ENCODE measurements around the gene CLSTN2. TPM values are rescaled to one million over a fixed set of nuclear protein-coding genes. Genes with fewer than 3 reads are reported as not detected.

Gene CLSTN2
- polyA plus RNA-seq, 2 donors: 0.20 TPM

- 79 to 81% methylated on average over 2 of the region's 2 CpGs for WGBS, 2 donors
- Histone ChIP-seq H3K27me3 (ENCODE audit: control insufficient read depth in 1 of 2, insufficient read depth in 2 of 2, low read length in 2 of 2) (no peaks in the 10 kb centered on the region), H3K27ac (ENCODE audit: low read depth in 2 of 2, low read length in 1 of 2) (no peak overlapping the region), H3K4me1 (ENCODE audit: control insufficient read depth in 2 of 2, insufficient read depth in 2 of 2, low read length in 1 of 2) (no peaks in the 10 kb centered on the region), H3K36me3 (ENCODE audit: control insufficient read depth in 2 of 2, insufficient read depth in 2 of 2, low read length in 1 of 2) (no peaks in the 10 kb centered on the region), H3K4me3 (ENCODE audit: low read depth in 1 of 2, low read length in 2 of 2) (no peak overlapping the region), H3K9me3 (ENCODE audit: control insufficient read depth in 2 of 2, insufficient read depth in 1 of 2, low read depth in 1 of 2, low read length in 1 of 2) (no peaks in the 10 kb centered on the region)
These were observed 229.2 kb downstream of the CLSTN2 start for GRCh38 chr3:140164156-140164555.

- 62 to 72% methylated on average over 7 of the region's 7 CpGs for WGBS, 2 donors
- Histone ChIP-seq H3K9me3 (ENCODE audit: control insufficient read depth in 2 of 2, insufficient read depth in 1 of 2, low read depth in 1 of 2, low read length in 1 of 2) (no peaks in the 10 kb centered on the region), H3K27me3 (ENCODE audit: control insufficient read depth in 1 of 2, insufficient read depth in 2 of 2, low read length in 2 of 2) (no peaks in the 10 kb centered on the region), H3K36me3 (ENCODE audit: control insufficient read depth in 2 of 2, insufficient read depth in 2 of 2, low read length in 1 of 2) (no peaks in the 10 kb centered on the region), H3K4me1 (ENCODE audit: control insufficient read depth in 2 of 2, insufficient read depth in 2 of 2, low read length in 1 of 2) (no peaks in the 10 kb centered on the region), H3K4me3 (ENCODE audit: low read depth in 1 of 2, low read length in 2 of 2) (no peak overlapping the region), H3K27ac (ENCODE audit: low read depth in 2 of 2, low read length in 1 of 2) (no peak overlapping the region)
These were observed 230.1 kb downstream of the CLSTN2 start for GRCh38 chr3:140164922-140165590.

GRCh38 chr3:140165781-140166180 lies 230.8 kb downstream of the CLSTN2 start:
- no peaks in the 10 kb centered on the region for H3K4me1 ChIP-seq (ENCODE audit: control insufficient read depth in 2 of 2, insufficient read depth in 2 of 2, low read length in 1 of 2)
- no peaks in the 10 kb centered on the region for H3K36me3 ChIP-seq (ENCODE audit: control insufficient read depth in 2 of 2, insufficient read depth in 2 of 2, low read length in 1 of 2)
- H3K9me3 ChIP-seq (ENCODE audit: control insufficient read depth in 2 of 2, insufficient read depth in 1 of 2, low read depth in 1 of 2, low read length in 1 of 2): no peaks in the 10 kb centered on the region
- no peak overlapping the region for H3K27ac ChIP-seq (ENCODE audit: low read depth in 2 of 2, low read length in 1 of 2)
- no peaks in the 10 kb centered on the region for H3K27me3 ChIP-seq (ENCODE audit: control insufficient read depth in 1 of 2, insufficient read depth in 2 of 2, low read length in 2 of 2)
- H3K4me3 ChIP-seq (ENCODE audit: low read depth in 1 of 2, low read length in 2 of 2): no peak overlapping the region

GRCh38 chr3:140166861-140167599 lies 232.0 kb downstream of the CLSTN2 start:
- no peak overlapping the region for H3K4me3 ChIP-seq (ENCODE audit: low read depth in 1 of 2, low read length in 2 of 2)
- H3K27ac ChIP-seq (ENCODE audit: low read depth in 2 of 2, low read length in 1 of 2): no peak overlapping the region
- 51 to 65% methylated on average over 5 of the region's 5 CpGs for WGBS, 2 donors
- H3K4me1 ChIP-seq (ENCODE audit: control insufficient read depth in 2 of 2, insufficient read depth in 2 of 2, low read length in 1 of 2): no peaks in the 10 kb centered on the region
- H3K27me3 ChIP-seq (ENCODE audit: control insufficient read depth in 1 of 2, insufficient read depth in 2 of 2, low read length in 2 of 2): no peaks in the 10 kb centered on the region
- no peaks in the 10 kb centered on the region for H3K9me3 ChIP-seq (ENCODE audit: control insufficient read depth in 2 of 2, insufficient read depth in 1 of 2, low read depth in 1 of 2, low read length in 1 of 2)
- H3K36me3 ChIP-seq (ENCODE audit: control insufficient read depth in 2 of 2, insufficient read depth in 2 of 2, low read length in 1 of 2): no peaks in the 10 kb centered on the region

GRCh38 chr3:140167600-140168281 lies 232.8 kb downstream of the CLSTN2 start:
- no peak overlapping the region for H3K4me3 ChIP-seq (ENCODE audit: low read depth in 1 of 2, low read length in 2 of 2)
- 71 to 83% methylated on average over 5 of the region's 5 CpGs for whole genome bisulfite sequencing, 2 donors
- H3K36me3 ChIP-seq (ENCODE audit: control insufficient read depth in 2 of 2, insufficient read depth in 2 of 2, low read length in 1 of 2): no peaks in the 10 kb centered on the region
- no peaks in the 10 kb centered on the region for H3K4me1 ChIP-seq (ENCODE audit: control insufficient read depth in 2 of 2, insufficient read depth in 2 of 2, low read length in 1 of 2)
- H3K9me3 ChIP-seq (ENCODE audit: control insufficient read depth in 2 of 2, insufficient read depth in 1 of 2, low read depth in 1 of 2, low read length in 1 of 2): no peaks in the 10 kb centered on the region
- H3K27ac ChIP-seq (ENCODE audit: low read depth in 2 of 2, low read length in 1 of 2): no peak overlapping the region
- no peaks in the 10 kb centered on the region for H3K27me3 ChIP-seq (ENCODE audit: control insufficient read depth in 1 of 2, insufficient read depth in 2 of 2, low read length in 2 of 2)

- Histone ChIP-seq H3K4me1 (ENCODE audit: control insufficient read depth in 2 of 2, insufficient read depth in 2 of 2, low read length in 1 of 2) (no peaks in the 10 kb centered on the region), H3K4me3 (ENCODE audit: low read depth in 1 of 2, low read length in 2 of 2) (no peak overlapping the region), H3K36me3 (ENCODE audit: control insufficient read depth in 2 of 2, insufficient read depth in 2 of 2, low read length in 1 of 2) (no peaks in the 10 kb centered on the region), H3K9me3 (ENCODE audit: control insufficient read depth in 2 of 2, insufficient read depth in 1 of 2, low read depth in 1 of 2, low read length in 1 of 2) (no peaks in the 10 kb centered on the region), H3K27me3 (ENCODE audit: control insufficient read depth in 1 of 2, insufficient read depth in 2 of 2, low read length in 2 of 2) (no peaks in the 10 kb centered on the region), H3K27ac (ENCODE audit: low read depth in 2 of 2, low read length in 1 of 2) (no peak overlapping the region)
- WGBS, 2 donors: 70 to 75% methylated on average over 1 of the region's 1 CpG
These were observed 235.6 kb downstream of the CLSTN2 start for GRCh38 chr3:140170612-140171011.

GRCh38 chr3:140176526-140176925 lies 241.5 kb downstream of the CLSTN2 start:
- H3K9me3 ChIP-seq (ENCODE audit: control insufficient read depth in 2 of 2, insufficient read depth in 1 of 2, low read depth in 1 of 2, low read length in 1 of 2): no peaks in the 10 kb centered on the region
- no peak overlapping the region for H3K27ac ChIP-seq (ENCODE audit: low read depth in 2 of 2, low read length in 1 of 2)
- no peaks in the 10 kb centered on the region for H3K36me3 ChIP-seq (ENCODE audit: control insufficient read depth in 2 of 2, insufficient read depth in 2 of 2, low read length in 1 of 2)
- H3K4me1 ChIP-seq (ENCODE audit: control insufficient read depth in 2 of 2, insufficient read depth in 2 of 2, low read length in 1 of 2): no peaks in the 10 kb centered on the region
- no peak overlapping the region for H3K4me3 ChIP-seq (ENCODE audit: low read depth in 1 of 2, low read length in 2 of 2)
- H3K27me3 ChIP-seq (ENCODE audit: control insufficient read depth in 1 of 2, insufficient read depth in 2 of 2, low read length in 2 of 2): no peaks in the 10 kb centered on the region
- WGBS, 2 donors: 58 to 59% methylated on average over 4 of the region's 4 CpGs

- Histone ChIP-seq H3K9me3 (ENCODE audit: control insufficient read depth in 2 of 2, insufficient read depth in 1 of 2, low read depth in 1 of 2, low read length in 1 of 2) (no peaks in the 10 kb centered on the region), H3K27ac (ENCODE audit: low read depth in 2 of 2, low read length in 1 of 2) (no peak overlapping the region), H3K4me1 (ENCODE audit: control insufficient read depth in 2 of 2, insufficient read depth in 2 of 2, low read length in 1 of 2) (no peaks in the 10 kb centered on the region), H3K36me3 (ENCODE audit: control insufficient read depth in 2 of 2, insufficient read depth in 2 of 2, low read length in 1 of 2) (no peaks in the 10 kb centered on the region), H3K27me3 (ENCODE audit: control insufficient read depth in 1 of 2, insufficient read depth in 2 of 2, low read length in 2 of 2) (no peaks in the 10 kb centered on the region), H3K4me3 (ENCODE audit: low read depth in 1 of 2, low read length in 2 of 2) (no peak overlapping the region)
- WGBS, 2 donors: 73 to 79% methylated on average over 3 of the region's 3 CpGs
These were observed 243.0 kb downstream of the CLSTN2 start for GRCh38 chr3:140177943-140178342.

GRCh38 chr3:140178482-140178881 lies 243.5 kb downstream of the CLSTN2 start:
- H3K4me1 ChIP-seq (ENCODE audit: control insufficient read depth in 2 of 2, insufficient read depth in 2 of 2, low read length in 1 of 2): no peaks in the 10 kb centered on the region
- H3K4me3 ChIP-seq (ENCODE audit: low read depth in 1 of 2, low read length in 2 of 2): no peak overlapping the region
- WGBS, 2 donors: 83 to 86% methylated on average over 5 of the region's 5 CpGs
- H3K9me3 ChIP-seq (ENCODE audit: control insufficient read depth in 2 of 2, insufficient read depth in 1 of 2, low read depth in 1 of 2, low read length in 1 of 2): no peaks in the 10 kb centered on the region
- no peaks in the 10 kb centered on the region for H3K27me3 ChIP-seq (ENCODE audit: control insufficient read depth in 1 of 2, insufficient read depth in 2 of 2, low read length in 2 of 2)
- H3K27ac ChIP-seq (ENCODE audit: low read depth in 2 of 2, low read length in 1 of 2): no peak overlapping the region
- H3K36me3 ChIP-seq (ENCODE audit: control insufficient read depth in 2 of 2, insufficient read depth in 2 of 2, low read length in 1 of 2): no peaks in the 10 kb centered on the region

Data from esophagus (tissue), 2 donors.